Activated CD8-positive, alpha-beta memory T cell treated with anti-CD3 and anti-CD28 coated beads, Interleukin-2, amount 10 ng/mL, durations not matched to agents 7 days and 5 days (primary cell): ENCODE results near the gene ANKRD40. TPM values are rescaled to one million over a fixed set of nuclear protein-coding genes. Genes with fewer than 3 reads are reported as not detected.

ENCODE experiments used
- ATAC-seq: fragments of 150-1000 bp; cut with Tn5 transposase; one replicate; pipeline ENCODE4 v1.10.0; 2021; ENCODE audit warnings: moderate library complexity
- CTCF ChIA-PET: fragments of 350-600 bp; sonication (Branson Sonifier 250); formaldehyde crosslinking; loops from one replicate; lab custom pipeline; 2021; ENCODE audit warnings: antibody characterized with exemption; lab: Charles Lee
- DNase-seq: peaks from one replicate; pipeline ENCODE4 v3.0.0-alpha.2; 2020
- H3K27ac Mint-ChIP-seq: one replicate; pipeline ENCODE4 v1.8.0; 2021; ENCODE audit warnings: mild to moderate bottlenecking, mixed read lengths
- H3K27me3 Mint-ChIP-seq: one replicate; pipeline ENCODE4 v1.8.0; 2021; ENCODE audit warnings: mixed read lengths
- H3K36me3 Mint-ChIP-seq: one replicate; pipeline ENCODE4 v1.8.0; 2021; ENCODE audit warnings: mild to moderate bottlenecking, mixed read lengths
- H3K4me1 Mint-ChIP-seq: one replicate; pipeline ENCODE4 v1.8.0; 2021; ENCODE audit warnings: mixed read lengths
- H3K4me3 Mint-ChIP-seq: one replicate; pipeline ENCODE4 v1.8.0; 2021; ENCODE audit warnings: mild to moderate bottlenecking, moderate library complexity, mixed read lengths
- H3K9me3 Mint-ChIP-seq: one replicate; pipeline ENCODE4 v1.8.0; 2022; ENCODE audit warnings: low read depth, mixed read lengths
- total RNA-seq, 2 experiments: library from RNA; stranded (reverse); gene quantifications; one replicate each; pipeline ENCODE4 v1.2.3, GENCODE V29; 2021

Gene ANKRD40, protein sequence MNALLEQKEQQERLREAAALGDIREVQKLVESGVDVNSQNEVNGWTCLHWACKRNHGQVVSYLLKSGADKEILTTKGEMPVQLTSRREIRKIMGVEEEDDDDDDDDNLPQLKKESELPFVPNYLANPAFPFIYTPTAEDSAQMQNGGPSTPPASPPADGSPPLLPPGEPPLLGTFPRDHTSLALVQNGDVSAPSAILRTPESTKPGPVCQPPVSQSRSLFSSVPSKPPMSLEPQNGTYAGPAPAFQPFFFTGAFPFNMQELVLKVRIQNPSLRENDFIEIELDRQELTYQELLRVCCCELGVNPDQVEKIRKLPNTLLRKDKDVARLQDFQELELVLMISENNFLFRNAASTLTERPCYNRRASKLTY
- total RNA-seq = 10 to 100 TPM; 30.5 to 39.3 TPM

DNA sequence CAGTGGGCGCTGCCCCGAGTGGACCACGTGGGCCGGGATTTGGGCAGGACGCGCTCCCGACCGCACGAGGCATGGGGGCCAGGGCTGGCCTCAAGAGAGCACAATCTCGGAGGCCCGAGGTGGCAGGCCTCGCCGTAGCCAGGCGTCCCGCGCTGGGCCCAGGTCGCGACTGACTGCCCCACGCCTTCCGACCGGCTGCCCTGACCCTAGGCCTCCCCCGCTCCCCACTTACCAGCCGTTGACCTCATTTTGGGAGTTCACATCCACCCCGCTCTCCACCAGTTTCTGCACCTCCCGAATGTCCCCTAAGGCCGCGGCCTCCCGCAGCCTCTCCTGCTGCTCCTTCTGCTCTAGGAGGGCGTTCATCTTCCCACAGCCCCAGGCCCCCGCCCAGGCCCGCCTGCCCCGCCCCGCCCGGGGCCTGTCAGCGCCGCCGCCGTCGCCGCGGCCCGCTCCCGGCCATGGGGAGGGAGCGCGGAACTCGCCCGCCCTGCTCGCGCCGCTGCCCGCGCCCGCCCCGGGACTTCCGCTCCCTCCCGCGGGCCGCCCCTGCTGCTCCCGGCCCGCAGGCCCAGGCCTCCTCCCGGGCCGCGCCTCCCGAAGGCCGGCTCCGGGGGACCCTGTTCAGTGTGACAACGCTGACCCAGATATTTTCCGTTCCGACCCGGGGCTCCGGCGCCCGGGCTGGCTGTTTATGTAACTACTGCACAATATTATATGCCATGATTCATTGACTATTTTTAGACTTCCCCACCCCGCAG is at the start of gene ANKRD40:
Gene ANKRD40 (minus strand): TSS at position 626 of the 761 bp plus-strand sequence. CDS start 260 bp downstream, at position 366.
- Mint-ChIP-seq H3K4me3 (peak within 1 kb of the TSS; percentile 82), H3K4me1 (peaks cover 49% of the 10 kb centered on the region), H3K27ac (peak within 1 kb of the TSS; percentile 96), H3K27me3 (no peaks in the 10 kb centered on the region), H3K36me3 (peaks cover 11% of the 10 kb centered on the region), H3K9me3 (no peaks in the 10 kb centered on the region)
- peak; percentile 87 for ATAC-seq
- CTCF ChIA-PET = interaction anchor here (1.0 kb wide), 1 partner anchor 228 kb away, joined by 3 read pairs; no protein-coding TSS in a partner anchor
- DNase-seq = peak; percentile 93

DNA sequence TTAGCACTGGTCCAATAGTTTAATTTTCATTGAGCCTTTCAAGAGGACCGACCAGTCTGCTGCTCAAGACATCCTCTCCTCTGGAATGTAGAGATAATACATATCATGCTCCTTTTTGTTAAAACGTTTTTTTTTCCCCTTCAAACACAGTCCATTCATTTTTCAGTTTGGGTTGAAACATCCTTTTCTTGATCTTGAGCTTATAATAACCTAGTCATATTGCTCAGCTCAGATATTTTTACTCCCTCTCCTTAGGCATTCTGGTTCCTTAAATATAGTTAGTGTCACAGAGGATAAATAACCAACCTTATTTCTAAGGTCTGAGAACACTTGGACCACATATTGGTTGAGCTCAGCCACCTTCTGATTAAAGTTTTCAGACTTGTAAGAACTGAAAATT is 46.8 kb upstream of the ANKRD40 start:
- DNase-seq (no peak), ATAC-seq (no peak)
- no peak overlapping the region for H3K27ac Mint-ChIP-seq
- H3K4me3 Mint-ChIP-seq = no peak overlapping the region
- H3K27me3 Mint-ChIP-seq = no peaks in the 10 kb centered on the region
- H3K4me1 Mint-ChIP-seq = no peaks in the 10 kb centered on the region
- peaks cover 42% of the 10 kb centered on the region for H3K36me3 Mint-ChIP-seq
- H3K9me3 Mint-ChIP-seq = no peaks in the 10 kb centered on the region
- CTCF ChIA-PET = no interaction called here

DNA sequence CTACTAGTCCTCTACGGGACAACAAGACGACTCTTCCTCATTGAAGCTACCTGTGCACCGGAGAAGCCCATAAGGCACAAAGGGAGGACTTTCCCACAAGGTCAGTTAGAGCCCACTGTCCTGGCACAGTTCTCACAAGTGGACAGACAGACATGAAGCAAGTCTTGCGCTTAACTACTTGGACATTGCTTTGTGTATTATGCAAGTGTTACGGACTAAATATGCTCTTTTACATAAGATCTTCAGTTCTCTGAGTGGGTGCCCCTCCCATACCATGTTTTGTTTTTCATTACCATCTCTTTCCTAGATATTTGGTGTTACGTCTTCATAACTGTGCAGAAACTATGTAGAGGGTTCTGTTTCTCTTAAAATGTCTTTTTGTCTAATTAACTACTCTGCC is 41.5 kb upstream of the ANKRD40 start:
- H3K9me3 Mint-ChIP-seq = no peaks in the 10 kb centered on the region
- no peak overlapping the region for H3K27ac Mint-ChIP-seq
- peaks cover 69% of the 10 kb centered on the region for H3K36me3 Mint-ChIP-seq
- peaks cover 7% of the 10 kb centered on the region for H3K4me1 Mint-ChIP-seq
- H3K27me3 Mint-ChIP-seq = no peaks in the 10 kb centered on the region
- DNase-seq (no peak), ATAC-seq (no peak)
- CTCF ChIA-PET = interaction anchor here (1.0 kb wide), 1 partner anchor 9 kb away, joined by 3 read pairs; no protein-coding TSS in a partner anchor
- no peak overlapping the region for H3K4me3 Mint-ChIP-seq

DNA sequence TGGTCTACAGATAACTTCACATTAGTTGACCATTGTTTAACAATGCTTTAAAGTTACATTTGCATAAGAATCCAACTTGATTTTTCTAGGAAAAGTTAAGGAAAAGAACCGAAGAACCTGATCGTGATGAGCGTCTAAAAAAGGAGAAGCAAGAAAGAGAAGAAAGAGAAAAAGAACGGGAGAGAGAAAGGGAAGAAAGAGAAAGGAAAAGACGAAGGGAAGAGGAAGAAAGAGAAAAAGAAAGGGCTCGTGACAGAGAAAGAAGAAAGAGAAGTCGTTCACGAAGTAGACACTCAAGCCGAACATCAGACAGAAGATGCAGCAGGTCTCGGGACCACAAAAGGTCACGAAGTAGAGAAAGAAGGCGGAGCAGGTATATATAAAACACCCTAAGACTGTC is 37.9 kb upstream of the ANKRD40 start:
- peaks cover 74% of the 10 kb centered on the region for H3K36me3 Mint-ChIP-seq
- no peaks in the 10 kb centered on the region for H3K27me3 Mint-ChIP-seq
- no peak overlapping the region for H3K4me3 Mint-ChIP-seq
- CTCF ChIA-PET = no interaction called here
- no peak for ATAC-seq
- H3K27ac Mint-ChIP-seq = no peak overlapping the region
- DNase-seq = no peak
- H3K9me3 Mint-ChIP-seq = no peaks in the 10 kb centered on the region
- peaks cover 7% of the 10 kb centered on the region for H3K4me1 Mint-ChIP-seq

DNA sequence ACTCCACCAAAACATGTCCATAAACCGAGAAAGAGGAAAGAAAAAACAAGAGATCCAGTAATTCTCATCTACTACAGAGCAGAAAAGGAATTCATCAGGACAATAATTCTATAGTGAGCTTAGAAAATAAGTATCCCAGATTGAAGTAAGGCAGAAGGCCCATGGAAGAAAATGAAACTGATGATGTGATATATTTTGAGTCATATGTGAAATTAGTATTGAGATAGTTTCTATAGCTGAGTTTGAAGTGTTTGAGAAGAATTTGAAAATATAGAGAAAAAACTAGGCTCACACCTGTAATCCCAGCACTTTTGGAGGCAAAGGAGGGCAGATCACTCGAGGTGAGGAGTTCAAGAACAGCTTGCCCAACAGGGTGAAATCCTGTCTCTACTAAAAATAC is 31.4 kb upstream of the ANKRD40 start:
- Mint-ChIP-seq H3K4me1 (peaks cover 41% of the 10 kb centered on the region), H3K27ac (peak overlapping the region; percentile 13), H3K4me3 (no peak overlapping the region), H3K36me3 (peaks cover 58% of the 10 kb centered on the region), H3K27me3 (no peaks in the 10 kb centered on the region), H3K9me3 (no peaks in the 10 kb centered on the region)
- ATAC-seq (no peak), DNase-seq (no peak)
- CTCF ChIA-PET = no interaction called here

DNA sequence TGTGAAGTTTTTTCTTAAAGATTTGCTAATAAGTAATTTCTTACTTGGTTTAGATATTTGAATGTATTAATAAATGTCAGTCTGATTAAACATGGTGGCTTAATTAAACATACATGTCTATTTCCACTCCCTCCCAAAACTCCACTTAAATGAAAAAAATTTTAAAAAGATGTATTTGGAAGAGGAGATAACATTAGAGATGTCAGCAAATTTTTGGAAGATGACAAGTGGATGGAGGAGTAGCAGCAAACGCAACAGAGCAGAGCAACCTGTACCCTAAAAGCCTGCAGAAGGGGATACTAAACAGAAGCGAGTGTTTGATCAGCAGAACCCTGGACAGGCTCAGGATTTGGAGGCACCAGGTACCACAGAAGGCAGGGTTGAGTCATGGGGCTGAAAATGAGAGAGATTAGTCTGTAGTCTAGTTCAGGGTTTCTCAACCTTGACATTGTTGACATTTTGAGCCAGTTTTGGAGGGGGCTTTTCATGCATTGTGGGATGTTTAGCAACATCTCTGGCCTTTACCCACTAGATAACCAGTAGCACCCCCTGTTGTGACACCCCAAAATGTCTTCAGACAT is 29.5 kb upstream of the ANKRD40 start:
- peaks cover 48% of the 10 kb centered on the region for H3K4me1 Mint-ChIP-seq
- H3K27me3 Mint-ChIP-seq = no peaks in the 10 kb centered on the region
- ATAC-seq (peak; percentile 67), DNase-seq (no peak)
- H3K36me3 Mint-ChIP-seq = peaks cover 48% of the 10 kb centered on the region
- CTCF ChIA-PET = no interaction called here
- H3K4me3 Mint-ChIP-seq = no peak overlapping the region
- no peaks in the 10 kb centered on the region for H3K9me3 Mint-ChIP-seq
- H3K27ac Mint-ChIP-seq = no peak overlapping the region

DNA sequence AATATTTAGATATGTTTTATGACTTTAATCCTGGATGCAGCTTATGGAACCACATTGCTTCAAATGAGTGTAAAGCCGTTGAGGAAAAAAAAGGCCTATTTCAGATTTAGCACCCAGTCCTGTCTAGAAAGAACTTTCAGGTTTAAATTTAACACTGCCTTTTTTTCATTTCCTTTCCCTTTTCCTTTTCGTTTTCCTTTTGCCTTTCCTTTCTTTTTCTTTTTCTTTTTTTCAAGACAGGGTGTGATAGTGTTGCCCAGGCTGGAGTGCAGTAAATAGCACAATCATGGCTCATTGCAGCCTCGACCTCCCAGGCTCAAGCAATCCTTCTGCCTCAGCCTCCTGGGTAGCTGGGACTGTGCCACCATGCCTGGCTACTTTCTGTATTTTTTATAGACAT is 27.6 kb upstream of the ANKRD40 start:
- peaks cover 64% of the 10 kb centered on the region for H3K4me1 Mint-ChIP-seq
- H3K36me3 Mint-ChIP-seq = peaks cover 34% of the 10 kb centered on the region
- ATAC-seq = no peak
- H3K27ac Mint-ChIP-seq = no peak overlapping the region
- no peaks in the 10 kb centered on the region for H3K27me3 Mint-ChIP-seq
- no peak overlapping the region for H3K4me3 Mint-ChIP-seq
- H3K9me3 Mint-ChIP-seq = no peaks in the 10 kb centered on the region
- CTCF ChIA-PET = interaction anchor here (0.6 to 1.3 kb wide), 2 partner anchors 11 to 47 kb away, joined by 3 to 4 read pairs; no protein-coding TSS in a partner anchor
- no peak for DNase-seq

DNA sequence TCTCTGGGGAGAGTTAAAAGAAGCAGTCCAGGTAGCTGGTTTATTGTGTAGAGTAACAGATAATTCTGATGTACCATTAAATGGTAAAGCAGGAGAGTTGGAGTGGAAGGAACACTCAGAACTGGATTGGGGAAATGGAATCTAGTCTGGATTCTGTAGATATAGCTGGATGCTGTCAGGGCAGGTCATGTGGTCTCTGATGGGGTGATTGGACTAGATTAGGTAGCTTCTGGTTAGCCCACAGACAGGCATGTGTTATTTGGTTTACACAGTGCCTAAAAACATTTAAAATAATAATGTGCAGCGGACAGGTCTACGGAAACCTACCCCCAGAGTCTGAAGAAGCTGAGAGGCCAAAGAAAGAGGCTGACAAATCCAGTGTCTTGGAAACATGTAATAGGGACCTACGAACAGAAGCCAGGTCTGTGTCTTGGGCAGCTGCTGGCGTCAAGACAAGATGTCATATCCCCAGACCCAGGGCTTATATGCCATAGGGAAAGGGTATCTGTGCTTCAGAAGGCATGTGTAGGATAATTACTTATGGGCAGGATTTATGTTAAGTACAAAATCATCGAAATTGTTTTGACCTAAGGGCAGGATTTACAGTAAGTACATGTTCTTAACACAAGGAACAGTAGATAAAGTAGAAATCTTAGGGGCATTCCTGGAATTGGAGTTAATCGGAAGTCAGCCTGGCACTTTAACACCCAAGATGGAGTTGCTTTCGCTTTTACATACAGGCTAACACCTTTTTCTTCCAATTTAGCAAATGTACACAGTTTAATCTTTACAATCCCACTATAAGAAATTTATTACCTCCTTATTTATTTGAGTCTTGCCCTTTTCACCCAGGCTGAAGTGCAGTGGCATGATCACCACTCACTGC is 24.1 kb upstream of the ANKRD40 start:
- no peaks in the 10 kb centered on the region for H3K27me3 Mint-ChIP-seq
- no peaks in the 10 kb centered on the region for H3K9me3 Mint-ChIP-seq
- H3K27ac Mint-ChIP-seq = peak overlapping the region; percentile 65
- CTCF ChIA-PET = interaction anchor here (0.6 to 1.0 kb wide), 2 partner anchors 90 to 225 kb away, joined by 3 read pairs; no protein-coding TSS in a partner anchor
- ATAC-seq (peak; percentile 31), DNase-seq (no peak)
- no peak overlapping the region for H3K4me3 Mint-ChIP-seq
- H3K4me1 Mint-ChIP-seq = peaks cover 63% of the 10 kb centered on the region
- H3K36me3 Mint-ChIP-seq = peaks cover 26% of the 10 kb centered on the region

DNA sequence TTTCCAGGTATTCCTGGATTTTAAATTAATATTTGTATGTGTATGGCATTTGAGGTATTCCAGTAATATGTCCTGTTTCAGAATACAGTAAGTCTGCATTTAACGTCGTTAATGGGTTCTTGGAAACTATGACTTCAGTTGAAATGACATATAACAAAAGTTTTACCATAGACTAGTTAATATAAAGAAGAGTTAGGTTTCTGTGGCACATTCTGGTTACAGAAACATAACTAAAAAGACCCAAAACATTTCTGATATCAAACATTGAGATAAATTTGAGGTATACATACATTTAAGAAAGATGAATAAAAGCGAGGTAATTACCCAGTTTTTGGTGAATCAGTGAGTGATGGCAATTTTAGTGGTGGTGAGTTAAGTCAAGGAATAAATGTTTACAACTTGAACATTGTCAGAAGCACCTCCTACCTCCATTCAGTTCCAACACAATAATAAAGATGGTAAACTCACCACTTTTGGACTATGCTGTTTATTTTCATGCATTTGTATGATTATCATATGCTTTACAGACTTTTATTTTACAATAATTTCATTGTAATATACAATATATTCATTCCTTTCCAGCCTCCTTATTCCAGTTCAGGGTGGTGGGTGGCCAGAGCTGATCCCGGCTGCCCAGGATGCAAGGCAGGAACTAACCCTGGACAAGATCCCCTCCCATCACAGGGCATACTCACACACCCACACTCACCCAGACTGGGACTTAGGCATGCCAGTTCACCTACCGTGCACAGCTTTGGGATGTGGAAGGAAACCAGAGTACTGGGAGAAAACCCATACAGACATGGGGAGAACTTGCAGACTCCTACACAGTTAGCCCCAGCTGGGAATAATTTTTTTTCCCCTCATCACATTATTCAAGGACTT is 21.4 kb upstream of the ANKRD40 start:
- Mint-ChIP-seq H3K27ac (peak overlapping the region; percentile 39), H3K4me1 (peaks cover 54% of the 10 kb centered on the region), H3K36me3 (peaks cover 22% of the 10 kb centered on the region), H3K27me3 (no peaks in the 10 kb centered on the region), H3K9me3 (no peaks in the 10 kb centered on the region), H3K4me3 (no peak overlapping the region)
- DNase-seq = no peak
- CTCF ChIA-PET = interaction anchor here (0.6 kb wide), 1 partner anchor 433 kb away, joined by 3 read pairs; no protein-coding TSS in a partner anchor
- ATAC-seq = no peak

DNA sequence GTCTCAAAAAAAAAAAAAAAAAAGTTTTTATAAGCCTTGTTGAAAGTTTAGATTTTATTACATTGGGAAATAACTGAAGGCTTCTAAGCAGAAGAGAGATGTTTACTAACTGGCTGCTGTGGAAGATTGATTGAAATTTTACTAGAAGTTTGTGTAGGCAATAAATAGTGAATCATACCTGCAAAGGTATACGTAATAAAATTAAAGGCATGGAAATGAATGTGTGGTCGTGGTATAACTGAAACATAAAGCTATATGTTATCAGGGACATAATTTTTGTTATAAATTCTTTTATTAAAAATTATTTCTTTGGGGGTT is 20.4 kb upstream of the ANKRD40 start:
- Mint-ChIP-seq H3K36me3 (peaks cover 23% of the 10 kb centered on the region), H3K9me3 (no peaks in the 10 kb centered on the region), H3K4me1 (peaks cover 56% of the 10 kb centered on the region), H3K27me3 (no peaks in the 10 kb centered on the region), H3K4me3 (no peak overlapping the region), H3K27ac (peak overlapping the region; percentile 52)
- DNase-seq = no peak
- CTCF ChIA-PET = no interaction called here
- ATAC-seq = no peak

DNA sequence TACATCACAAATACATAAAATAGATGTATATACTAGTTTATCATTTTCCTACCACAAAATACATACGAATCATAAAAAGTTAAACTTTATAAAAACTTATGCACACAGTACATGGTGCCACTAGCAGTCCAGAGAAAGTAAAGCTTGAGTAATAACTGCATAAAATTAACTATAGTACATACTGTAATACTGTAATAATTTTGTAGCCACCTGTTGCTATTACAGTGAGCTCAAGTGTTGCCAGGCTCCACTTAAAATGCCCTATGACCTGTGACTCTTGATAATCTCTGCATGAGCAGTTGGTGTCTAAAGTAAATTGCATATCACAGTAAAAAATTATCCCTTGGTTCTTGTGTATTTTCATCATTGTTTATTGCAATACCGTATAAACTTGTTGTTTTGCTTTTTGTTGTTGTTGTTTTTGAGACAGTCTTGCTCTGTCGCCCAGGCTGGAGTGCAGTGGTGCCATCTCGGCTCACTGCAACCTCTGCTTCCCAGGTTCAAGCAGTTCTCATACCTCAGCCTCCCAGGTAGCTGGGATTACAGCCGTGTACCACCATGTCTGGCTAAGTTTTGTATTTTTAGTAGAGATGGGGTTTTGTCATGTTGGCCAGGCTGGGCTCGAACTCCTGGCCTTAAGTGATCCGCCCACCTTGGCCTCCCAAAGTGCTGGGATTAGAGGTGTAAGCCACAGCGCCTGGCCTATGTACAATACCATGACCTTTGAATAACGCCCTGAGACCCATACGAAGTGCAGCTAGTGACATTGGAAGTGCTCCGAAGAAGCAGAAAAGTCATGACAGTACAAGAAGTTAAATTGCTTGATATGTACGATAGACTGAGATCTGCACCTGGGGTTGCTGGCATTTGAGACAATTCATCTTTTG is 18.3 kb upstream of the ANKRD40 start:
- ATAC-seq (no peak), DNase-seq (no peak)
- Mint-ChIP-seq H3K27ac (no peak overlapping the region), H3K36me3 (peaks cover 33% of the 10 kb centered on the region), H3K27me3 (no peaks in the 10 kb centered on the region), H3K9me3 (no peaks in the 10 kb centered on the region), H3K4me1 (peaks cover 56% of the 10 kb centered on the region), H3K4me3 (no peak overlapping the region)
- CTCF ChIA-PET = no interaction called here
